Activated naive CD8-positive, alpha-beta T cell treated with anti-CD3 and anti-CD28 coated beads, Interleukin-2, amount 10 ng/mL, durations not matched to agents 7 days and 5 days (primary cell): ENCODE results near the gene BAZ2B. TPM values are rescaled to one million over a fixed set of nuclear protein-coding genes. Genes with fewer than 3 reads are reported as not detected.

Experiments used
- ATAC-seq: fragments of 150-1000 bp; cut with Tn5 transposase; one replicate; pipeline ENCODE4 v1.10.0; 2021; ENCODE audit warnings: low read depth, moderate library complexity
- POLR2A ChIA-PET: fragments of 350-600 bp; sonication (Branson Sonifier 250); formaldehyde crosslinking; loops from one replicate; lab custom pipeline; 2021; ENCODE audit warnings: antibody characterized with exemption; lab: Charles Lee
- DNase-seq: peaks from one replicate; pipeline ENCODE4 v3.0.0; 2021
- H3K27ac Mint-ChIP-seq: one replicate; pipeline ENCODE4 v1.8.0; 2022; ENCODE audit warnings: mild to moderate bottlenecking, mixed read lengths
- H3K27me3 Mint-ChIP-seq: one replicate; pipeline ENCODE4 v1.8.0; 2022; ENCODE audit warnings: mild to moderate bottlenecking, moderate library complexity, mixed read lengths
- H3K36me3 Mint-ChIP-seq: one replicate; pipeline ENCODE4 v1.8.0; 2021; ENCODE audit warnings: mild to moderate bottlenecking, mixed read lengths
- H3K4me1 Mint-ChIP-seq: one replicate; pipeline ENCODE4 v1.8.0; 2021; ENCODE audit warnings: mixed read lengths
- H3K4me3 Mint-ChIP-seq: one replicate; pipeline ENCODE4 v1.8.0; 2022; ENCODE audit warnings: mild to moderate bottlenecking, moderate library complexity, mixed read lengths
- H3K9me3 Mint-ChIP-seq: one replicate; pipeline ENCODE4 v1.8.0; 2021; ENCODE audit warnings: mixed read lengths
- total RNA-seq, 2 experiments: library from RNA; stranded (reverse); gene quantifications; one replicate each; pipeline ENCODE4 v1.2.3, GENCODE V29; 2021

Gene BAZ2B
- total RNA-seq, 2 experiments from 2014 or later = 27.7 to 31.9 TPM

DNA sequence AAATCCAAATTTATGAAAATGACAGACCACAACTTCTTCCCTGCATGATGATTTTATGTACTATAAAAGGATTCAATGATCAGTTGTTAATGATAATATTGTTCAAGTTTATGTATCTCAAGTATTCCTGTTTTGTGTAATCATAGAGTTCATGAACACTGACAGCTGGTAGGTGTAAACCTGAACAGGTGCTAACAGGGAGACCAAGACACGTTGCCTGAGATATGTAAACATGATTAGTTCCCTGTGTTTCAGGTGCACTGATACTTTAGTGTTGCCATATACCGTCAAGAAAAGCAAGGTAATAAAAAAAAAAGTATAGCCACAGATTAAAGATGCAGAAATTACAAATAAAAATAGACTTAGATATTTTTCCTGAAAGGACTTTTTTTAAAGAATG lies 131.8 kb downstream of the BAZ2B start:
- Mint-ChIP-seq H3K36me3 (peaks cover 3% of the 10 kb centered on the region), H3K4me1 (no peaks in the 10 kb centered on the region), H3K27me3 (no peaks in the 10 kb centered on the region), H3K4me3 (no peak overlapping the region), H3K27ac (no peak overlapping the region), H3K9me3 (no peaks in the 10 kb centered on the region)
- ATAC-seq = no peak
- no peak for DNase-seq
- POLR2A ChIA-PET = no interaction called here

DNA sequence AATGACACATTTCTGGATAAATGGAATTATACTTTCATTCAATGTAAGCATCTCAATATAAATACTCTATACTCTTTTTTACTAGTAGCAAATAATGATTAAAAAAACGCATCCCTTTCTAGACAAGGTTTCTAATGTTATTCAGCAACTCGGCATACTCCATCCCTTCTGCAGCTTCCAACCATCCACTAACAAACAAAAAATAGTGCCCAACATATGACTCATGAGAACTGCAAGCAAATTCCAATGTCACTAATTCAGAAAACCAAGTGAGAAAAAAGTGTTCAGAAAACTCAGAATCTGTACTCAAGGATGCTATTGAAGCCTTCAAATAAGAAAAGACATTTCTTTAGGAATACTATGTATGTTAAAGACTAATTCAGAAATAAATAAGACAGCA lies 140.0 kb downstream of the BAZ2B start:
- ATAC-seq (no peak), DNase-seq (no peak)
- Mint-ChIP-seq H3K4me1 (no peaks in the 10 kb centered on the region), H3K27ac (no peak overlapping the region), H3K27me3 (no peaks in the 10 kb centered on the region), H3K9me3 (peaks cover 19% of the 10 kb centered on the region), H3K36me3 (peaks cover 18% of the 10 kb centered on the region), H3K4me3 (no peak overlapping the region)
- POLR2A ChIA-PET = interaction anchor here (0.5 kb wide), 1 partner anchor 340 kb away, joined by 3 read pairs; no protein-coding TSS in a partner anchor

DNA sequence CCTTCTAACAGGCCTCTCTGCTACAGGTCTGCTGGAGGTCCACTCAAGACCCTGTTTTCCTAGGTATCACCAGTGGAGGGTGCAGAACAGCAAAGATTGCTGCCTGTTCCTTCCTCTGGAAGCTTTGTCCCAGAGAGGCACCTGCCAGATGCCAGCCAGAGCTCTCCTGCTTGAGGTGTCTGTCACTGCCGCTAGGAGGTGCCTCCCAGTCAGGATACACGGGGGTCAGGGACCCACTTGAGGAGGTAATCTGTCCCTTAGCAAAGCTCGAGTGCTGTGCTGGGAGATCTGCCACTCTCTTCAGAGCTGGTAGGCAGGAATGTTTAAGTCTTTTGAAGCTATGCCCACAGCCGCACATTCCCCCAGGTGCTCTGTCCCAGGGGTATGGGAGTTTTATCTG lies 140.6 kb downstream of the BAZ2B start:
- Mint-ChIP-seq H3K36me3 (peaks cover 18% of the 10 kb centered on the region), H3K4me1 (no peaks in the 10 kb centered on the region), H3K9me3 (peaks cover 19% of the 10 kb centered on the region), H3K27ac (no peak overlapping the region), H3K27me3 (no peaks in the 10 kb centered on the region), H3K4me3 (no peak overlapping the region)
- ATAC-seq = no peak
- POLR2A ChIA-PET = no interaction called here
- no peak for DNase-seq

DNA sequence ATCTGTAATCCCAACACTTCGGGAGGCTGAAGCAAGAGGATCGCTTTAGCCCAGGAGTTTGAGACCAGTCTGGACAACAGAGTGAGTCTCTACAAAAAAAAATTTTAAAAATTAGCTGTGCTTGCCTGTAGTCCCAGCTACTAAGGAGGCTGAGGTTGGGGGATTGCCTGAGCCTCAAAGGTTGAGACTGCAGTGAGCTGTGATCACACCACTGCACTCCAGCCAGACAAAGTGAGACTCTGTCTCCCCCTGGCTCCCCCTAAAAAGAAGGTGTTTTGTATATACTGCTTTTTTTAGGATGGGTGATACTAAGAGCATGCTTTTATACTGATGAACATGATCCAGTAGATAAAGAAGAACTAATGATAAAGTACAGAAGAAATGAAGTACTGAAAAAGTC lies 145.0 kb downstream of the BAZ2B start:
- POLR2A ChIA-PET = no interaction called here
- H3K36me3 Mint-ChIP-seq = peaks cover 20% of the 10 kb centered on the region
- DNase-seq (no peak), ATAC-seq (no peak)
- H3K4me3 Mint-ChIP-seq = no peak overlapping the region
- no peak overlapping the region for H3K27ac Mint-ChIP-seq
- peaks cover 21% of the 10 kb centered on the region for H3K9me3 Mint-ChIP-seq
- no peaks in the 10 kb centered on the region for H3K4me1 Mint-ChIP-seq
- H3K27me3 Mint-ChIP-seq = no peaks in the 10 kb centered on the region

DNA sequence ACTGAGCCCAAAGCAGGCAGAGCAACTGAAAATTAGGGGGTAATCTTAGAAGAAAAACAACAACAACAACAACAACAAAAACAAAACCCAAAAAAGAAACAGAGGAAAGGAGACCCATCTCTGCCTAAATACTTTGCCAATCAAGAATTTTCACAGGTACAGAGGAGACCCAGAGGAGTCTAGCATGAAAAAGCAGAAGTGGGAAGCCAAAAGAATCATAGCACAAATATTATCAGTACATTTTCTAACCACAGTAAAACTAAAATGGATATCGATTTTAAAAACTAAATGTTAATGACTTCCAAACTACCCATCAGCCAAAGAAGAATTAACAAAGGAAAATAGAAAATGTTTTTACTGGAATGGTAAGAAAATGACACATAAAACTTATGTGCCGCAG lies 148.1 kb downstream of the BAZ2B start:
- no peak for DNase-seq
- Mint-ChIP-seq H3K27ac (no peak overlapping the region), H3K4me1 (no peaks in the 10 kb centered on the region), H3K36me3 (peaks cover 8% of the 10 kb centered on the region), H3K27me3 (no peaks in the 10 kb centered on the region), H3K9me3 (peaks cover 9% of the 10 kb centered on the region), H3K4me3 (no peak overlapping the region)
- ATAC-seq = no peak
- POLR2A ChIA-PET = no interaction called here

DNA sequence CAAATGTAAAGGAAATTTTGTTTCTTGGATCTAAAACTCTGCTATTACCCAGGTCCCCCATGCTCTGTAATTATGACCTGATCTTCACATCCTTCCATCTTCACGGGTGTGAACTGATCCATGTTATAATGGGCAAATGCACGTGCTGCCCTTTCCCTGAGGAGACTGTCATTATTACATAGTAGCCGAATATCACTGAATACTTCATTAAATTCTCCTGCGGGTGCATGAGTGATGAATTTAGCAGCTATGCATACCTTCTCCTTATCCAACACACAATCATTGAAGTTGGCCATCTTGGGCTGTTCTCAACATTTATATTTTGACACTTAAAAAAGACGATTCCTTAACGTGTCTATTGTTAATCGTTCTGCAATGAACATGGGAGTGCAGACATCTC lies 153.4 kb downstream of the BAZ2B start:
- peaks cover 5% of the 10 kb centered on the region for H3K36me3 Mint-ChIP-seq
- ATAC-seq = no peak
- no peak overlapping the region for H3K27ac Mint-ChIP-seq
- POLR2A ChIA-PET = no interaction called here
- H3K4me3 Mint-ChIP-seq = no peak overlapping the region
- H3K9me3 Mint-ChIP-seq = peaks cover 2% of the 10 kb centered on the region
- DNase-seq = no peak
- H3K27me3 Mint-ChIP-seq = no peaks in the 10 kb centered on the region
- H3K4me1 Mint-ChIP-seq = no peaks in the 10 kb centered on the region

DNA sequence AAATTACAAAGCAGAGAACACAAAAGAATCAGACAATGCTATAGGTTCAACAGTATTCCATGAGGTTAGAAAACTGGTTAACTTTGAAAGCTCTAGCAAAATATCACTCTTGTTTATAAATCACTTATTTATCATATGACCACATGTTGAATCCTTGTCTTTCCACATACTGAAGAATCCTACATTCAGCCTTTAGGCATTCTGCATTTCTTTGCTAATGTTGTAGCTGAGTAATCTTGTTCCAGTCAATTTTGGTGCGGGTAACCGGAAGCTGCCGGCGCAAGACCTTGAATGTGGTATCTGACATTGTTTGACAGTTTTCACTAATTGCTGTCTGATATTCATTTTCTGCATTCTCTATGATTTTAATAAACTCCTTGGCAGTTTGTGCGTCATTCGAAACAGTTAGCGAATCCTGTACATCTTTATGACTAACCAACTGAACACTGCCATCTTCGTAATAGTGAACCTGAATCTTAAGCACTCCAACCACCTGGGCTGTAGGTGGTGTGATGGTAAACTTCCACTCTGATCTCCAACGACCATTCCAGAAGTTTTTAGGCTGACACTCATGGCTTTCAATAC lies 154.1 kb downstream of the BAZ2B start:
- Mint-ChIP-seq H3K4me3 (no peak overlapping the region), H3K4me1 (peaks cover 5% of the 10 kb centered on the region), H3K36me3 (peaks cover 6% of the 10 kb centered on the region), H3K27me3 (no peaks in the 10 kb centered on the region), H3K9me3 (peaks cover 1% of the 10 kb centered on the region), H3K27ac (no peak overlapping the region)
- DNase-seq (no peak), ATAC-seq (no peak)
- POLR2A ChIA-PET = no interaction called here

DNA sequence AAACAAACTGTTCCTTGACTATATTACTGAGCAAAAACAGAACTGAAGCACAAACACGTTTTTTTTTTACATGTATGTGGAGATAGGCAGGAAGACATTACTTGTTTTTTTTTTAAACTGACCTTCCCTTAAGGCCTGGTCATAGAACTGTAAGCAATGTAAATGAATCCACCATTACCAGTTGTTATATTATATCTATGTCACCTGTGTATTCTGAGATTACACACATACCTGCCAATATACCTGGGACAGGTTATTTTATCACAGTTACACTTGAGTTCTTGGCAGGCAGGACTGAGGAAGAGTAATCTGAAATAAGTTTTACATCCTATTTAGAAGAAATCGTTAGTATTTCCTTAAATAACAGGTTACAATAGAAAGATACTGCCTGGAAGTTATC lies 155.3 kb downstream of the BAZ2B start:
- DNase-seq = no peak
- POLR2A ChIA-PET = interaction anchor here (0.7 kb wide), 1 partner anchor 1407 kb away, joined by 3 read pairs; no protein-coding TSS in a partner anchor
- H3K27me3 Mint-ChIP-seq = no peaks in the 10 kb centered on the region
- ATAC-seq = no peak
- H3K9me3 Mint-ChIP-seq = peaks cover 1% of the 10 kb centered on the region
- no peak overlapping the region for H3K27ac Mint-ChIP-seq
- H3K36me3 Mint-ChIP-seq = peaks cover 4% of the 10 kb centered on the region
- peaks cover 12% of the 10 kb centered on the region for H3K4me1 Mint-ChIP-seq
- H3K4me3 Mint-ChIP-seq = no peak overlapping the region

DNA sequence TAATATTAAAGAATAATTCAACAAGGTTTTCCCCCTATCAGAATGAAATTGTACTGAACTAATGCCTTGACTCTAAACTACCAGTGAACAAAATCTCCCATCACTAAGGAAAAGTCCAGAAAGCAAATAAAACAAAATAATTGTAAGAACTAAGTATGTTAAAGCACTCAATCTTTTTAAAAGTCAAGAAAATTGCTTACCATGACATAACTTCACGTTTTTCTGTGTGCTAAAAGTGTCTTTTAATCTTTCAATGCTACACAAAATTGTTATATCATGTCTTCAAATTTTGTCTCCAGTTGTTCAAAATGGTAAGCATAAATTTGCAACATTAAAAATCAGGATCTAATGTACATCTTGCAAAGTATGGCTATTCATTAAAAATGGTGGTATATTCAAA lies 156.1 kb downstream of the BAZ2B start:
- Mint-ChIP-seq H3K9me3 (peaks cover 1% of the 10 kb centered on the region), H3K27ac (no peak overlapping the region), H3K4me3 (no peak overlapping the region), H3K36me3 (peaks cover 4% of the 10 kb centered on the region), H3K4me1 (peaks cover 14% of the 10 kb centered on the region), H3K27me3 (no peaks in the 10 kb centered on the region)
- POLR2A ChIA-PET = interaction anchor here (0.7 kb wide), 1 partner anchor 1408 kb away, joined by 3 read pairs; no protein-coding TSS in a partner anchor
- ATAC-seq = no peak
- DNase-seq = no peak

DNA sequence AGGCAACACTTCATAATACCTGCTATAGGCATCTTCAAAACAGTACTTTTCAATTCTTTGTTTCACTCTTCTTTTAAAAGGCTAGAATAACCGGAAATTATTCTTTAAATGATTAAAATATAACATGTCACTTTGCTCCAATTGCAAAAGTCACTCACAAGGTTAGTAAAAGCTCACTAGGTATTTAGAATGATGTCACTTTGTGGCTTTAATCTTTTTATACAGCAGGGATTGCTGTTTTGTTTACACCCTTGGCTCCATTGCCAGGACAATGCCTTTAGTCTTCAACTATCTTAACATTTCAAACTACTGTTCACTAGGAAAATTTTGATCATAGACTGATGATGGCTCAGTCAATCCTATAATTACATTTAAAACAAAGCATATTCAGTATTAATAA lies 157.1 kb downstream of the BAZ2B start:
- Mint-ChIP-seq H3K27ac (no peak overlapping the region), H3K4me1 (peaks cover 17% of the 10 kb centered on the region), H3K27me3 (no peaks in the 10 kb centered on the region), H3K4me3 (no peak overlapping the region), H3K36me3 (peaks cover 3% of the 10 kb centered on the region), H3K9me3 (no peaks in the 10 kb centered on the region)
- DNase-seq (no peak), ATAC-seq (no peak)
- POLR2A ChIA-PET = interaction anchor here (0.6 kb wide), 1 partner anchor 246 kb away, joined by 3 read pairs; no protein-coding TSS in a partner anchor

DNA sequence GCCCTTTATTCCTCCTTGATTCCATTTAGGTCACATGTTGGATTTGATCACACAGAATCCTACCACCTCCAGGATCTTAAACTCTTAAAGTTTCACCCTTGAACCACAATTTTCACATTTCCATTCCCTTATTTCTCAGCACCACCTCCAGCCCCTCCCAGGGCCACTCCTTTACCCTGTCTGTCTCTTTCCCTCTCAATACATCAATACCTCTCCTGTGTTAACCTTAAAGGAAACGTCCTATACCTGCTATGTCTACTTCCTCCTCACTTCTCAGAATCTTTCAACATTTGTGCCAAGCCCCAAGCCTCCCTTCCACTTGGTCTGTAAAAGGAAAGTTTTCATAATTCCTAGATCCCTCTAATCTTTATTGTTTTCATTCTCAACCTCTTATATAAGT lies 158.8 kb downstream of the BAZ2B start:
- Mint-ChIP-seq H3K36me3 (peaks cover 3% of the 10 kb centered on the region), H3K9me3 (no peaks in the 10 kb centered on the region), H3K4me1 (peaks cover 17% of the 10 kb centered on the region), H3K4me3 (peak overlapping the region; percentile 20), H3K27ac (peak overlapping the region; percentile 55), H3K27me3 (no peaks in the 10 kb centered on the region)
- peak; percentile 47 for ATAC-seq
- POLR2A ChIA-PET = no interaction called here
- no peak for DNase-seq

DNA sequence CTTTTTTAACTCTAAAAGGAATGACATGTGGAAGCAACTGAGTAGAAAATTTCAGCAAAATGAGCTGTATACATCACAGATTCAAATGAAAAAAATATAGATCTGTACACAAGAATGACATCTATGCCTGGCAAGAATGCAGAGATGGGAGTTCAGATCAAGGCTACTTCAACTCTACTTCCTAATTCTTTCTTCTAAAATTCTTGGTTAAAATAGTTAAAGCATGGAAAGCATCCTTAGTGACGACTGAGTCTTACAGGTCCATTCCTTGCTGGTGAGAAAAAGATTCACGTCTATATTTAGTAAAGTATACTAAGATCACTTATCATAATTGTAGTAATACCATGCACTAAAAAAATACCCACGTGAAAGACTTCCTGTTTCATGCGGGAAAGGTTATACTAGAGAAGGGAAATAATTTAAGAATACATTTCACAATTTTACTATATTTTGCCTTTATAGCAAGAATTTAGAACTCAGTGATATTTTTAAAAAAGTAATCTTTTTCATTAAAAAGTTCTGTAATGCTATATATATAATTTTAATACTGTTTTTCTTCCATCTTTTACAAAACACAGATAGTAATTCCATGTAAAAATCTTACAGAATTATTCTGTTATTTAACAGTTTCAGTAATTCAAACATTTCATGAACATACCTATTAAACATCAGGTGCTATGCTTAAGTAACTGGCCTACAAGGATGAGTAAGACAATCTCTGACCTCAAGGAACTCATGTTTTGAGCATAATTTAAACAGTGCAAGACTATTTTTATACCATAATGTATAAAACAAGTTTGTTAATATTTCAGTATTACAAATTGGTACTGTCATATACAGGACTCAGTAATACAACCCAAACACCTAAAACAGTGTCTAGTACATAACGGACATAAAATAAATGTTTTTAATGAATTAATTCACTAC lies 159.6 kb downstream of the BAZ2B start:
- DNase-seq = no peak
- POLR2A ChIA-PET = no interaction called here
- Mint-ChIP-seq H3K9me3 (no peaks in the 10 kb centered on the region), H3K4me1 (peaks cover 17% of the 10 kb centered on the region), H3K36me3 (peaks cover 3% of the 10 kb centered on the region), H3K27me3 (no peaks in the 10 kb centered on the region), H3K27ac (peak overlapping the region; percentile 23), H3K4me3 (peak overlapping the region; percentile 7)
- no peak for ATAC-seq

DNA sequence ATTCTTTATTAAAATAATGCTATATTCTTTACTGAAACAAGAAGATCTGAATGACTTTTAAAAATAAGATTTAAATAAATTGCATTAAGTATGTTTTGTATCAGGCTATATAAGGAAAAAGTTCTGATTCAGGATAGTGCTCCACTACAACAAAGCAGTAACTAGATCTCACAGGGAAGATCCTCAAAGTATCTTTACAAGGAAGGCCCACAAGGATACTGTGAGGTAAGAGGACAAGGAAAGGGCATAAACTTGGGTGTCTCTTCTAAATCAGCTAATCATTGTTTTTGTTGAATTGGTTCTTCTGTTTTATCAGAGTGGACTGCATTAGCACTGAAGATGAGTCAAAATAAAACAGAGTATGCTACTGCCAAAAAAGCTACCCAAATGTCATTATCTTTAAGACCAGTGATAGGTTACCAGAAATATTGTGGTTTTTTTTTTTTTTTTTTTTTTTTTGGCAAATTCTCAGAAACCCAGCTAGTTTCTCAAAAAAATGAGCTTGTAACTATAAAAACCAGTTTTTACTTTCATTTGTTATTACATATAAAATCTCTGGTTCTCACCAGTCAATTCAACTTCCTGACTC lies 160.9 kb downstream of the BAZ2B start:
- Mint-ChIP-seq H3K27me3 (no peaks in the 10 kb centered on the region), H3K4me1 (peaks cover 17% of the 10 kb centered on the region), H3K4me3 (peak overlapping the region; percentile 53), H3K27ac (peak overlapping the region; percentile 78), H3K36me3 (peaks cover 3% of the 10 kb centered on the region), H3K9me3 (no peaks in the 10 kb centered on the region)
- DNase-seq = no peak
- POLR2A ChIA-PET = interaction anchor here (0.6 kb wide), 1 partner anchor 258 kb away, joined by 4 read pairs; no protein-coding TSS in a partner anchor
- ATAC-seq = peak; percentile 72
